K562 (cell line): Measurements from ENCODE around the gene EPO. TPM values are rescaled to one million over a fixed set of nuclear protein-coding genes. Genes with fewer than 3 reads are reported as not detected.
A peak's percentile ranks its signal among the peaks of the same experiment; 100 is the strongest.

Experiments used
- ATAC-seq: fragments of 200-7000 bp; cut with Tn5 transposase; 3 replicates; pipeline ENCODE4 v1.9.1; 2020; ENCODE audit warnings: moderate library complexity
- BruUV-seq: library from RNA; stranded (reverse); fragments of 400-500 nt; replicated peaks from 2 replicates; lab custom pipeline; 2021; lab: Mats Ljungman, UMichigan
- CTCF ChIA-PET: fragments of 300-600 bp; formaldehyde crosslinking; extraction: SDS; loops from one replicate; lab custom pipeline; 2021; ENCODE audit warnings: low intra/inter-chr PET ratio; lab: Yijun Ruan, JAX
- POLR2A ChIA-PET: fragments of 300-600, 350-650 bp; sonication (Branson Sonifier 250); formaldehyde crosslinking; extraction: SDS; loops from one replicate; lab custom pipeline; 2021; ENCODE audit warnings: antibody characterized with exemption, inconsistent platforms; lab: Yijun Ruan, JAX
- DNase-seq, 4 experiments: peaks; one replicate each; pipeline versions ENCODE4 v3.0.0 to v3.0.0-alpha.2; 2011 to 2018; ENCODE audit warnings: low spot score in 3 of 4, mixed read lengths in 3 of 4; ENCODE audit errors: extremely low read depth in 1 of 4
- FAIRE-seq: peaks from 2 replicates; lab custom pipeline; 2011; peaks lifted over from hg19 to GRCh38; lab: Jason Lieb, UNC
- H2AFZ ChIP-seq: 2 replicates; pipeline ENCODE4 v1.6.0; 2011; ENCODE audit warnings: low read depth, low read length, control low read depth, inconsistent platforms
- H3K27ac ChIP-seq: fragments of 200-600 bp; 3 replicates; pipeline ENCODE4 v1.8.0; 2011; ENCODE audit warnings: low read depth, mild to moderate bottlenecking, control low read depth, inconsistent platforms, low read length, moderate library complexity, mixed read lengths; ENCODE audit errors: extremely low read depth
- H3K27me3 ChIP-seq, 2 experiments: fragments of 300-600 bp in 1 of 2; 2 replicates in 1 of 2; 3 replicates in 1 of 2; pipeline versions ENCODE4 v1.6.0 to v1.8.0; 2011; ENCODE audit warnings: inconsistent platforms in 2 of 2, low read length in 2 of 2, mild to moderate bottlenecking in 1 of 2, mixed read lengths in 1 of 2, moderate library complexity in 1 of 2; ENCODE audit not compliant: control insufficient read depth in 2 of 2, insufficient read depth in 2 of 2
- H3K36me3 ChIP-seq: fragments of 300-600 bp; 3 replicates; pipeline ENCODE4 v1.8.0; 2011; ENCODE audit warnings: mild to moderate bottlenecking, low read length, inconsistent platforms; ENCODE audit not compliant: control insufficient read depth, insufficient read depth
- H3K4me1 ChIP-seq, 2 experiments: fragments of 200-600 bp in 1 of 2; replicated peaks in 1 of 2; 2 replicates in 1 of 2; 3 replicates in 1 of 2; pipeline versions ENCODE4 v1.5.1 to v1.8.0; 2011; ENCODE audit warnings: inconsistent platforms in 2 of 2, low read length in 2 of 2, mild to moderate bottlenecking in 1 of 2, mixed read lengths in 1 of 2, moderate library complexity in 1 of 2; ENCODE audit not compliant: control insufficient read depth in 2 of 2, insufficient read depth in 2 of 2
- H3K4me2 ChIP-seq: 2 replicates; pipeline ENCODE4 v1.6.1; 2011; ENCODE audit warnings: low read length, control low read depth, inconsistent platforms, mixed read lengths; ENCODE audit not compliant: insufficient read depth
- H3K4me3 ChIP-seq: fragments of 200-600 bp; sonication (generic), shearing (Covaris generic); 2 replicates; pipeline ENCODE4 v1.5.1; 2016; ENCODE audit warnings: control low read depth, inconsistent platforms
- H3K79me2 ChIP-seq: fragments of 200-600 bp; 3 replicates; pipeline ENCODE4 v1.8.0; 2011; ENCODE audit warnings: low read length, inconsistent platforms; ENCODE audit not compliant: control insufficient read depth, insufficient read depth
- H3K9ac ChIP-seq, 2 experiments: 2 replicates each; pipeline versions ENCODE4 v1.6.0 to v1.6.1; 2011; ENCODE audit warnings: low read depth in 2 of 2, low read length in 2 of 2, control low read depth in 1 of 2, inconsistent platforms in 1 of 2, mild to moderate bottlenecking in 1 of 2, mixed read lengths in 1 of 2; ENCODE audit not compliant: insufficient read depth in 1 of 2
- H3K9me1 ChIP-seq: one replicate; pipeline ENCODE4 v1.6.0; 2011; ENCODE audit warnings: inconsistent platforms, mild to moderate bottlenecking, low read length, moderate library complexity; ENCODE audit not compliant: control insufficient read depth, insufficient read depth
- H3K9me3 ChIP-seq: replicated peaks from 2 replicates; pipeline ENCODE4 v1.5.1; 2011; ENCODE audit warnings: low read depth, low read length, inconsistent platforms; ENCODE audit not compliant: control insufficient read depth, insufficient read depth
- H4K20me1 ChIP-seq: replicated peaks from 2 replicates; pipeline ENCODE4 v1.6.1; 2011; ENCODE audit warnings: low read length, inconsistent platforms, mixed read lengths; ENCODE audit not compliant: control insufficient read depth, insufficient read depth
- ARID4B ChIP-seq: sonication (generic); formaldehyde crosslinking; IDR thresholded peaks from 2 replicates; pipeline ENCODE4 v1.8.0; 2022; ENCODE audit warnings: mild to moderate bottlenecking, missing genetic modification reagents
- MYNN ChIP-seq, 2 experiments: sonication (generic); formaldehyde crosslinking in 1 of 2; IDR thresholded peaks; 2 replicates each; pipeline versions ENCODE4 v1.5.0 to v1.6.1; 2016 to 2020; ENCODE audit warnings: antibody characterized with exemption in 1 of 2, missing genetic modification reagents in 1 of 2
- POLR2B ChIP-seq: fragments of 450-650 bp; IDR thresholded peaks from 2 replicates; pipeline ENCODE4 v1.6.1; 2018; ENCODE audit warnings: low read depth; ENCODE audit not compliant: partially characterized antibody
- RBM22 ChIP-seq: fragments of 200-400 bp; formaldehyde crosslinking; IDR thresholded peaks from 2 replicates; pipeline ENCODE4 v1.6.1; 2018; ENCODE audit warnings: low read length, low read depth; ENCODE audit not compliant: poor library complexity, severe bottlenecking
- VEZF1 ChIP-seq: fragments of 200-800 bp; sonication (Bioruptor generic); IDR thresholded peaks from 2 replicates; pipeline ENCODE4 v1.6.1; 2017; ENCODE audit warnings: missing genetic modification characterization, missing compliant biosample characterization
- ZNF384 ChIP-seq: IDR thresholded peaks from 2 replicates; pipeline ENCODE4 v1.6.1; 2012; ENCODE audit warnings: low read depth, low read length, improper control_type of control experiment
- WGBS: fragments of 100-300 bp; shearing (Covaris generic); methylation state at CpG from one replicate; pipeline ENCODE4 v1.1.6; 2016; ENCODE audit warnings: low coverage, mixed read lengths; ENCODE audit not compliant: insufficient coverage; ENCODE audit errors: missing lambda C conversion rate; 5-methylcytosine and 5-hydroxymethylcytosine counted together
- in situ Hi-C: fragments of 300-500 bp; cut with MboI; formaldehyde crosslinking; loops from 4 replicates; pipeline ENCODE4 v1.15.0; 2018; ENCODE audit warnings: inconsistent platforms, mixed read lengths
- intact Hi-C: fragments of 100-400 bp; cut with micrococcal nuclease; formaldehyde crosslinking; loops from 2 replicates; pipeline ENCODE4 v1.14.2; 2022
- polyA plus RNA-seq, 8 experiments: library from polyadenylated mRNA; depleted of rRNA in 4 of 8; stranded (reverse) in 5 of 8; unstranded in 3 of 8; fragments of >200 nt; fragmentation: Nextera tagmentation in 2 of 8; fragmentation: Illumina TruSeq in 1 of 8; extraction: Ambion mirVana in 2 of 8; extraction: Trizol in 1 of 8; gene quantifications; 2 replicates each; pipeline versions ENCODE4 v1.2.1 to v1.2.3, GENCODE V29; 2011 to 2014; ENCODE audit warnings: inconsistent platforms in 1 of 8, missing spikeins in 1 of 8
- total RNA-seq, 7 experiments: library from RNA; depleted of rRNA in 6 of 7; stranded (reverse); fragments of >200 nt in 6 of 7; fragmentation: Illumina TruSeq in 2 of 7; extraction: Trizol in 2 of 7; gene quantifications; 2 replicates each; pipeline versions ENCODE4 v1.2.1 to v1.2.3, GENCODE V29; 2011 to 2021; ENCODE audit warnings: low replicate concordance in 1 of 7

EPO gene
- total and polyA plus RNA-seq, 9 of the 15 experiments (the other 6 are each of a cell fraction or from before 2014, with no cell fraction given): 0.06 to 0.41 (median 0.07) TPM; not detected in 6

GRCh38 chr7:100679927-100680575 lies 40.2 kb upstream of the EPO start:
- ATAC-seq (peak; percentile 13), DNase-seq (peak in 3 of 4 experiments; percentile 15 to 49 (median 34)), FAIRE-seq (peak; percentile 72)
- Histone ChIP-seq H3K79me2 (peaks cover 32% of the 10 kb centered on the region), H3K27me3 (no peaks in the 10 kb centered on the region), H4K20me1 (peaks cover 22% of the 10 kb centered on the region; the same call in 1 of the 2 replicates), H3K9me3 (no peaks in the 10 kb centered on the region), H3K27ac (no peak overlapping the region), H3K36me3 (peaks cover 88% of the 10 kb centered on the region; the same call in 2 of the 3 replicates), H2AFZ (no peak overlapping the region), H3K4me1 (peaks cover 4 to 91% of the 10 kb centered on the region in 2 experiments), H3K4me3 (no peak overlapping the region), H3K9ac (peak overlapping the region in 1 of 2 experiments; percentile 76; a peak in 1 of 4 replicates), H3K9me1 (no peaks in the 10 kb centered on the region), H3K4me2 (no peak overlapping the region)
- intact Hi-C loops (no loop called here), in situ Hi-C loops (no loop called here)
- no TSS peak for BruUV-seq
- ChIA-PET POLR2A (interaction anchor here (0.6 to 2.4 kb wide), 15 partner anchors 9 to 210 kb away, joined by 3 to 16 read pairs (median 4); partner anchors contain the start of genes MOSPD3 and UFSP1), CTCF (no interaction called here)
- WGBS: 59% methylated on average over 10 of the region's 13 CpGs
- TF ChIP-seq VEZF1 (CRISPR knock-in tag) (peak; percentile 22), POLR2B (peak; percentile 48), RBM22 (peak; percentile 4), ZNF384 (0 out of 2 replicates have a peak, but pooled peaks have one; percentile 16), ARID4B (no peak), MYNN (IDR thresholded peaks at IDR 0.05) (peak; percentile 54; the same call in 1 of the 2 replicates), MYNN (CRISPR knock-in tag; IDR thresholded peaks at IDR 0.05) (no peak)
